ENCODE data around the gene TCP11.

Gene TCP11

GRCh38 chr6:35080821-35081425 lies 60.2 kb downstream of the TCP11 start:
- DNase-seq (ENCODE audit: low read depth): no peak

DNA sequence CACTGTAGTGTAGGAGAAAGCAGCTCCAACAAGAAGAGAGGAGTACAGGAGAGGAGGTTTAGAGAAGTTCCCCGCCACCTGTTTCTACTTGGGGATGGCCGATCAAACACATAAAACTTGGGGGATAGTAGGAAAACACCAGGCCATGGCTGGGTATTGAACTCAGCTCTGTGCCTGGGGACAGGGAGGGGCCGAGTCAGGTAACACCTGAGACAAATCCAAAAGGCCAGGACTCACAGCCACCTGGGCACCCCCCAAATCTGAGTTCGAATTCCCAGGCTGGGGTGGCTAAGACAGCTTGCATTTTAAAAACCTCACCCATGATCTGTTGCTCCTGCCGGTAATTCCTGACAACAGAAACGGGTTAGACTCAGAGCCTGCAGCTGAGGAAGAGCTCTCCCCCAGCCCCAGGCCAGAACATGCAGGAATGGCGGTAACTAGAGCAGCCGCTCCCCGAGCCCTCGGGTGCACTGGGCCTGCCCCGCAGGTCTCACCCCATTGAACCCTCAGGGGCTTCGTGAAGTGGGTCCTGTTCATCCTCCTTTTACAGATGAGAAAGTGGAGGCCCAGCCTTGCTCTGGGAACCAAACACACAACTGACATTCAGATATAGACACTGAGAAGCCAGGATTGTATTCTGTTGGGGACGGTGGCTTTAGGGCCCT lies 61.0 kb downstream of the TCP11 start:
- no peak for DNase-seq (ENCODE audit: low read depth)

DNA sequence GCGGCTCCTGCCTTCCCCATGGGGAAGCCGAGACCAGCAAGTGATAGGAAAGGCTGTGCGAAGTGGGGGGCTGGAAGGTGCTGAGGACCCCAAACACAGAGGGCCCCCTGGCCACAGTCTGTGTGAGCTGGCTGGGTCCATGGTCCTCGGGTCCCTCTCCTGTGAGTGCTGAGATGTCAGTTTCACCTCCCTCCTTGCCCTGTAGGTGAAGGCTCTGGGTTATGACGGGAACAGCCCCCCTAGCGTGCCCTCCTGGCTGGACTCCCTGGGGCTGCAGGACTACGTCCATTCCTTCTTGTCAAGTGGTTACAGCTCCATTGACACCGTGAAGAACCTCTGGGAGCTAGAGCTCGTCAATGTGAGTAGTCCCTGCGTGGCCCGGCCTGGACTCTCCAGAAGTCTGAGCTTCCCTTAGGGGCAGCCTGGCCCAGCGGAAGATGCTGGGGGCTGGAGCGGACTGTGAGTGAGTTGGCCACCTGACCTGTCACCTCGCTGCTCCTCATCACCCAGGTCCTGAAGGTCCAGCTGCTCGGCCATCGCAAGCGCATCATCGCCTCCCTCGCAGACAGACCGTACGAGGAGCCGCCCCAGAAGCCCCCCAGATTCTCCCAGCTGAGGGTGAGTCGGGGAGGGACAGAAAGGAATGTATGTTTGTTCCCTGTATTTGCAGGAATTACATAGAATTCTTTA lies 61.7 kb downstream of the TCP11 start:
- DNase-seq (ENCODE audit: low read depth): no peak

DNA sequence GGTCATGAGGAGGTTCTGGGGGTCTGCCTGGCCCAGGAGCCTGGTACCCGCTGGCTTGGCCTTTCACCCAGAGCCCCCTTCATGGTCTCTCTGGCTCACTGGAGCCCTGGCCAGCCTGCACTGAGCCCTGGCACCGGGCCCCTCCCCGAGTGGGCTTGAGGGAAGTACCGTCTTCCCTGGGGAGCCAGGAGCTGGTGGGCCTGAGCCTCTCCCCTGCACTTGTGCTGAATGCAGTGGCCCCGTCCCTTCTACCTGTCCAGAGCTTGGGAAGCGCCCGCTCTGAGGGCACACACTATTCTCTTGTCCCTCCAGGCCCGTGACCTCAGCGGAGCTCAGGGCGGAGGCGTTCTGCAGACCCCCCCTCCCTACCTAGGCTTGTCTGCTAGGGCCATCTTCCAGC lies 62.2 kb downstream of the TCP11 start:
- DNase-seq (ENCODE audit: low read depth): no peak

GRCh38 chr6:35078226-35078850 lies 62.8 kb downstream of the TCP11 start:
- DNase-seq (ENCODE audit: low read depth): no peak

DNA sequence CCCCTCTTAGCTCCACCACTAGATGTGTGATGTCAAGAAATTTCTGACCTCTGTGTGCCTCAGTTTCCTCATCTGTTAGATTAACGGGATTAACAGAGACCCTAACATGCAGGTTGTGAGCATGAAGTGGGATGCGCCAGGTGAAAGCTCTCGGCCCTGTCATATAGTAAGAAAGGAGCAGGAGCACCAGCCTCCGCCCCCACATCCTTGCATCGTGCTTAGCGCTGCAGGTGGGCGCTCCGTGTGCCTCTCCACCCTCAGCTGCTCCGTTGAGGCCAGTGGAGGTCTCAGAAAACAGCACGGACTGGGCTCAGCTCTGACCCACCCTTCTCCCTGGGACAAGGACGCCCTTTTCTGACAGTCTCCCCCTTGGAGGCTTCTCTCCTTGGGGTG lies 63.4 kb downstream of the TCP11 start:
- DNase-seq (ENCODE audit: low read depth): no peak

- no peak for DNase-seq (ENCODE audit: low read depth)
Measured at GRCh38 chr6:35076997-35077712, 64.0 kb downstream of the TCP11 start.

GRCh38 chr6:35073766-35074471 lies 67.2 kb downstream of the TCP11 start:
- no peak for DNase-seq (ENCODE audit: low read depth)

- DNase-seq (ENCODE audit: low read depth): no peak
Measured at GRCh38 chr6:35073211-35073610, 67.9 kb downstream of the TCP11 start.

GRCh38 chr6:35072698-35073055 lies 68.5 kb downstream of the TCP11 start:
- no peak for DNase-seq (ENCODE audit: low read depth)

GRCh38 chr6:35072051-35072697 lies 69.0 kb downstream of the TCP11 start:
- no peak for DNase-seq (ENCODE audit: low read depth)

GRCh38 chr6:35071347-35071994 lies 69.7 kb downstream of the TCP11 start:
- DNase-seq (ENCODE audit: low read depth): no peak

- DNase-seq (ENCODE audit: low read depth): no peak
Measured at GRCh38 chr6:35070111-35070510, 71.0 kb downstream of the TCP11 start.

DNA sequence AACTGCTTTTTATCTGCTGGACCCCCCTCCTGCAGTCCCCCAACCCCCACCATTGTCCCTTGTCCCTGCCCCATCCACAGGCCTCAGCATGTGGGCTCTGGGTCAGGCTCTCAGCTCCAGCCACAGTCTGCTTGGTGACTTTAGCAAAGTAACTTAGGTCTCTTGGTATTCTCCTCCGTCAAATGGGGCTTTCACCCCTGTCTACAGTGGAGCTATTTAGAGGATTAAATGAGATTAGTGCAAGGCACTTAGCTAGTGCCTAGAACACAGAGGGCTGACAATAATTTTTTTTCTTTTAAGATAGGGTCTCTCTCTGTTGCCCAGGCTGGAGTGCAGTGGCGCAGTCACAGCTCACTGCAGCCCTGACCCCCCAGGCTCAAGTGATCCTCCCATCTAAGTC lies 71.9 kb downstream of the TCP11 start:
- DNase-seq (ENCODE audit: low read depth): no peak

DNA sequence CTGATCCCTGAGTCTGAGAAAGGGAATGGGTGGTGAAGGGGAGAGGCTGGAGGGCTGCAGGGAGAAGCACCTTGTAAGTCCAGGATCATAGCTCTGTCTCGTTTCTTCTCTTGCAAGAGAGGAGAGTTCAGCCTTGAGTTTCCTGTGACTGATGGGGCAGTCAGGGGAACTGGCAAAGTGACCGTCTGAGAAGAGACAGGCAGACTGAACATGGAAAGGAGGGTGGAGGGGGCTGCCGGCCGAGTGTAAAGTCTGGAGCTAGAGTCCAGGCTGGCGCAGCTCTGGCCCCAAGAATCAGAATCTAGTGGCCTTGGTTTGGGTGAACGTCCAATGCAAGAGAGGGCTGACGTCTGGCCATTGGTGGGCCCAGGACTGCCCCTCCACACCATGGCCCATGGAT lies 72.5 kb downstream of the TCP11 start:
- no peak for DNase-seq (ENCODE audit: low read depth)

- no peak for DNase-seq (ENCODE audit: low read depth)
Measured at GRCh38 chr6:35068206-35068605, 72.9 kb downstream of the TCP11 start.
